GM12878 (cell line): Measurements from ENCODE around the gene CLNK. TPM values are rescaled to one million over a fixed set of nuclear protein-coding genes. Genes with fewer than 3 reads are reported as not detected.
A peak's percentile ranks its signal among the peaks of the same experiment; 100 is the strongest.

Experiments used
- ATF2 ChIP-seq: IDR thresholded peaks from 2 replicates; pipeline ENCODE4 v1.6.1; 2012; ENCODE audit warnings: low read length, inconsistent platforms
- ATF7 ChIP-seq: fragments of 450-650 bp; IDR thresholded peaks from 2 replicates; pipeline ENCODE4 v1.6.1; 2016; ENCODE audit warnings: low read depth, mild to moderate bottlenecking
- BCL11A ChIP-seq: IDR thresholded peaks from 2 replicates; pipeline ENCODE4 v1.6.1; 2011; ENCODE audit warnings: low read depth, low read length
- BHLHE40 ChIP-seq, 2 experiments: fragments of 450-650 bp in 1 of 2; IDR thresholded peaks; 2 replicates each; pipeline ENCODE4 v1.6.1; 2011 to 2017; ENCODE audit warnings: low read depth in 2 of 2, borderline replicate concordance in 1 of 2, improper control_type of control experiment in 1 of 2, low read length in 1 of 2, mild to moderate bottlenecking in 1 of 2
- EED ChIP-seq: sonication (generic); IDR thresholded peaks from 2 replicates; pipeline ENCODE4 v1.6.1; 2016; ENCODE audit warnings: antibody characterized with exemption, low read depth
- HDGF ChIP-seq: fragments of 450-650 bp; IDR thresholded peaks from 2 replicates; pipeline ENCODE4 v1.6.1; 2016; ENCODE audit warnings: antibody characterized with exemption
- NFYA ChIP-seq: IDR thresholded peaks from 2 replicates; pipeline ENCODE4 v1.6.1; 2011; ENCODE audit warnings: low read depth, mild to moderate bottlenecking, low read length, improper control_type of control experiment, borderline replicate concordance
- NR2C2 ChIP-seq: IDR thresholded peaks from 2 replicates; pipeline ENCODE4 v1.6.1; 2011; ENCODE audit warnings: borderline replicate concordance, low read depth; ENCODE audit not compliant: control insufficient read depth, insufficient read length
- RBBP5 ChIP-seq: fragments of 200-600 bp; sonication (generic); conservative IDR thresholded peaks from 2 replicates; pipeline ENCODE4 v1.6.1; 2016
- SMAD1 ChIP-seq: fragments of 450-650 bp; IDR thresholded peaks from 2 replicates; pipeline ENCODE4 v1.6.1; 2018; ENCODE audit warnings: mild to moderate bottlenecking, low read depth; ENCODE audit not compliant: partially characterized antibody
- SREBF1 ChIP-seq: IDR thresholded peaks from 2 replicates; pipeline ENCODE4 v1.6.1; 2012; ENCODE audit warnings: mild to moderate bottlenecking, low read length
- SREBF2 ChIP-seq: IDR thresholded peaks from 2 replicates; pipeline ENCODE4 v1.6.1; 2012; ENCODE audit warnings: mild to moderate bottlenecking, low read length
- TBL1XR1 ChIP-seq: IDR thresholded peaks from 2 replicates; pipeline ENCODE4 v1.6.1; 2012; ENCODE audit warnings: low read depth, low read length, improper control_type of control experiment
- YBX1 ChIP-seq: fragments of 450-650 bp; IDR thresholded peaks from 2 replicates; pipeline ENCODE4 v1.6.1; 2016; ENCODE audit warnings: antibody characterized with exemption
- ZNF207 ChIP-seq: fragments of 450-650 bp; IDR thresholded peaks from 2 replicates; pipeline ENCODE4 v1.6.1; 2014; ENCODE audit warnings: antibody characterized with exemption, mild to moderate bottlenecking, borderline replicate concordance
- ZNF274 ChIP-seq: IDR thresholded peaks from one replicate; pipeline ENCODE4 v1.8.0; 2011; ENCODE audit not compliant: insufficient read length, insufficient read depth
- ZZZ3 ChIP-seq: IDR thresholded peaks from 2 replicates; pipeline ENCODE4 v1.6.1; 2011; ENCODE audit warnings: low read depth; ENCODE audit not compliant: control insufficient read depth, insufficient read length
- polyA plus RNA-seq, 11 experiments: library from polyadenylated mRNA; depleted of rRNA in 4 of 11; unstranded in 6 of 11; stranded (reverse) in 5 of 11; fragments of >200 nt; fragmentation: Nextera tagmentation in 4 of 11; fragmentation: Illumina TruSeq in 1 of 11; extraction: Ambion mirVana in 4 of 11; extraction: Trizol in 1 of 11; gene quantifications; 1 replicate in 1 of 11; 2 replicates in 10 of 11; pipeline versions ENCODE4 v1.2.1 to v1.2.3, GENCODE V29; 2011 to 2016; ENCODE audit warnings: inconsistent platforms in 2 of 11, missing spikeins in 2 of 11, low read depth in 1 of 11
- total RNA-seq, 4 experiments: library from RNA; depleted of rRNA in 3 of 4; stranded (reverse); fragments of >200 nt in 3 of 4; fragmentation: Illumina TruSeq in 1 of 4; extraction: Trizol in 1 of 4; gene quantifications; 2 replicates each; pipeline versions ENCODE4 v1.2.1 to v1.2.3, GENCODE V29; 2013 to 2021
- TF ChIP-seq, protein P1 (sequence below): IDR thresholded peaks from 2 replicates; pipeline ENCODE4 v1.6.1; 2011; ENCODE audit warnings: borderline replicate concordance, low read depth, mild to moderate bottlenecking, moderate library complexity, low read length; ENCODE audit not compliant: insufficient read depth, poor library complexity, severe bottlenecking
- TF ChIP-seq, protein P2 (sequence below): IDR thresholded peaks from 2 replicates; pipeline ENCODE4 v1.6.1; 2011; ENCODE audit warnings: borderline replicate concordance, low read depth, mild to moderate bottlenecking, moderate library complexity, mixed read lengths, low read length; ENCODE audit not compliant: insufficient read depth; ENCODE audit errors: extremely low read length
- TF ChIP-seq, protein P3 (sequence below): fragments of 450-650 bp; IDR thresholded peaks from 2 replicates; pipeline ENCODE4 v1.6.1; 2017; ENCODE audit warnings: low read depth, mild to moderate bottlenecking, moderate library complexity
- TF ChIP-seq, protein P4 (sequence below): fragments of 450-650 bp; IDR thresholded peaks from 2 replicates; pipeline ENCODE4 v1.6.1; 2018; ENCODE audit warnings: mild to moderate bottlenecking, low read depth, moderate library complexity; ENCODE audit not compliant: partially characterized antibody

The CLNK gene
- total and polyA plus RNA-seq, 10 of the 15 experiments (the other 5 are each of a cell fraction or from before 2014, with no cell fraction given) = 2.1 to 14.3 (median 2.7) TPM

GRCh38 chr4:10456595-10457254, 227.8 kb downstream of the CLNK start (continued):
- TF ChIP-seq, protein P1, sequence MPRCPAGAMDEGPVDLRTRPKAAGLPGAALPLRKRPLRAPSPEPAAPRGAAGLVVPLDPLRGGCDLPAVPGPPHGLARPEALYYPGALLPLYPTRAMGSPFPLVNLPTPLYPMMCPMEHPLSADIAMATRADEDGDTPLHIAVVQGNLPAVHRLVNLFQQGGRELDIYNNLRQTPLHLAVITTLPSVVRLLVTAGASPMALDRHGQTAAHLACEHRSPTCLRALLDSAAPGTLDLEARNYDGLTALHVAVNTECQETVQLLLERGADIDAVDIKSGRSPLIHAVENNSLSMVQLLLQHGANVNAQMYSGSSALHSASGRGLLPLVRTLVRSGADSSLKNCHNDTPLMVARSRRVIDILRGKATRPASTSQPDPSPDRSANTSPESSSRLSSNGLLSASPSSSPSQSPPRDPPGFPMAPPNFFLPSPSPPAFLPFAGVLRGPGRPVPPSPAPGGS = no peak
- TF ChIP-seq YBX1 (no peak), RBBP5 (no peak), EED (peak; percentile 22; the same call in 1 of the 2 replicates), NR2C2 (no peak), HDGF (peak; percentile 41; the same call in 1 of the 2 replicates), ZNF207 (peak; percentile 91), BHLHE40 (IDR thresholded peaks at IDR 0.05; ENCODE audit: borderline replicate concordance in 1 of 2, low read depth in 2 of 2, low read length in 1 of 2) (0 out of 4 replicates have a peak, but pooled peaks of 1 of the 2 experiments have one; percentile 24), ATF2 (no peak), TBL1XR1 (no peak), SMAD1 (no peak), SREBF1 (no peak), BCL11A (no peak), ZZZ3 (no peak), NFYA (no peak), SREBF2 (no peak), ATF7 (no peak), ZNF274 (no peak)
- TF ChIP-seq, protein P2, sequence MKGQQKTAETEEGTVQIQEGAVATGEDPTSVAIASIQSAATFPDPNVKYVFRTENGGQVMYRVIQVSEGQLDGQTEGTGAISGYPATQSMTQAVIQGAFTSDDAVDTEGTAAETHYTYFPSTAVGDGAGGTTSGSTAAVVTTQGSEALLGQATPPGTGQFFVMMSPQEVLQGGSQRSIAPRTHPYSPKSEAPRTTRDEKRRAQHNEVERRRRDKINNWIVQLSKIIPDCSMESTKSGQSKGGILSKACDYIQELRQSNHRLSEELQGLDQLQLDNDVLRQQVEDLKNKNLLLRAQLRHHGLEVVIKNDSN = no peak
- TF ChIP-seq, protein P3, sequence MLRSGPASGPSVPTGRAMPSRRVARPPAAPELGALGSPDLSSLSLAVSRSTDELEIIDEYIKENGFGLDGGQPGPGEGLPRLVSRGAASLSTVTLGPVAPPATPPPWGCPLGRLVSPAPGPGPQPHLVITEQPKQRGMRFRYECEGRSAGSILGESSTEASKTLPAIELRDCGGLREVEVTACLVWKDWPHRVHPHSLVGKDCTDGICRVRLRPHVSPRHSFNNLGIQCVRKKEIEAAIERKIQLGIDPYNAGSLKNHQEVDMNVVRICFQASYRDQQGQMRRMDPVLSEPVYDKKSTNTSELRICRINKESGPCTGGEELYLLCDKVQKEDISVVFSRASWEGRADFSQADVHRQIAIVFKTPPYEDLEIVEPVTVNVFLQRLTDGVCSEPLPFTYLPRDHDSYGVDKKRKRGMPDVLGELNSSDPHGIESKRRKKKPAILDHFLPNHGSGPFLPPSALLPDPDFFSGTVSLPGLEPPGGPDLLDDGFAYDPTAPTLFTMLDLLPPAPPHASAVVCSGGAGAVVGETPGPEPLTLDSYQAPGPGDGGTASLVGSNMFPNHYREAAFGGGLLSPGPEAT = peak; percentile 32; the same call in 1 of the 2 replicates
- TF ChIP-seq, protein P4, sequence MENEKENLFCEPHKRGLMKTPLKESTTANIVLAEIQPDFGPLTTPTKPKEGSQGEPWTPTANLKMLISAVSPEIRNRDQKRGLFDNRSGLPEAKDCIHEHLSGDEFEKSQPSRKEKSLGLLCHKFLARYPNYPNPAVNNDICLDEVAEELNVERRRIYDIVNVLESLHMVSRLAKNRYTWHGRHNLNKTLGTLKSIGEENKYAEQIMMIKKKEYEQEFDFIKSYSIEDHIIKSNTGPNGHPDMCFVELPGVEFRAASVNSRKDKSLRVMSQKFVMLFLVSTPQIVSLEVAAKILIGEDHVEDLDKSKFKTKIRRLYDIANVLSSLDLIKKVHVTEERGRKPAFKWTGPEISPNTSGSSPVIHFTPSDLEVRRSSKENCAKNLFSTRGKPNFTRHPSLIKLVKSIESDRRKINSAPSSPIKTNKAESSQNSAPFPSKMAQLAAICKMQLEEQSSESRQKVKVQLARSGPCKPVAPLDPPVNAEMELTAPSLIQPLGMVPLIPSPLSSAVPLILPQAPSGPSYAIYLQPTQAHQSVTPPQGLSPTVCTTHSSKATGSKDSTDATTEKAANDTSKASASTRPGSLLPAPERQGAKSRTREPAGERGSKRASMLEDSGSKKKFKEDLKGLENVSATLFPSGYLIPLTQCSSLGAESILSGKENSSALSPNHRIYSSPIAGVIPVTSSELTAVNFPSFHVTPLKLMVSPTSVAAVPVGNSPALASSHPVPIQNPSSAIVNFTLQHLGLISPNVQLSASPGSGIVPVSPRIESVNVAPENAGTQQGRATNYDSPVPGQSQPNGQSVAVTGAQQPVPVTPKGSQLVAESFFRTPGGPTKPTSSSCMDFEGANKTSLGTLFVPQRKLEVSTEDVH = no peak
